SKM-1 (cell line): Measurements from ENCODE around the gene KREMEN1.

ENCODE experiments used
- DNase-seq: peaks from one replicate; lab custom pipeline; 2025; ENCODE audit not compliant: unreplicated experiment; lab: John Stamatoyannopoulos, UW

Gene KREMEN1

GRCh38 chr22:29204455-29205183 lies 131.8 kb downstream of the KREMEN1 start:
- no peak for DNase-seq

DNA sequence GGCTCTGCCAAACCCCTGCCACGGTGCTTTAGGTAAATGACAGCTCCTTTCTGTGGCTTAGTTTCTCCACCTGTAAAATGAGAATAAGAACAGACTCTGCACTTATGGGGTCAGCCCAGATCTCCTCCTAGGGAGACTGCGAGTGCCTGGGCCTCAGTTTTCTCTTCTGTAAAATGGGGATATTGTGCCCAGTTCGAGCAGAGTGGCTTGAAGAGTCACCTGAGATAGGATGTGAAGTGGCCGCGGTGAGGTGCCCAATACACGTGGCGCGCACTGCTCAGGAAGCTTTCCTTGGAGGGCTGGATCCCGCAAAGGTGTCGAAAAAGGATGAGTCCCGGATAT lies 132.4 kb downstream of the KREMEN1 start:
- DNase-seq = no peak

DNA sequence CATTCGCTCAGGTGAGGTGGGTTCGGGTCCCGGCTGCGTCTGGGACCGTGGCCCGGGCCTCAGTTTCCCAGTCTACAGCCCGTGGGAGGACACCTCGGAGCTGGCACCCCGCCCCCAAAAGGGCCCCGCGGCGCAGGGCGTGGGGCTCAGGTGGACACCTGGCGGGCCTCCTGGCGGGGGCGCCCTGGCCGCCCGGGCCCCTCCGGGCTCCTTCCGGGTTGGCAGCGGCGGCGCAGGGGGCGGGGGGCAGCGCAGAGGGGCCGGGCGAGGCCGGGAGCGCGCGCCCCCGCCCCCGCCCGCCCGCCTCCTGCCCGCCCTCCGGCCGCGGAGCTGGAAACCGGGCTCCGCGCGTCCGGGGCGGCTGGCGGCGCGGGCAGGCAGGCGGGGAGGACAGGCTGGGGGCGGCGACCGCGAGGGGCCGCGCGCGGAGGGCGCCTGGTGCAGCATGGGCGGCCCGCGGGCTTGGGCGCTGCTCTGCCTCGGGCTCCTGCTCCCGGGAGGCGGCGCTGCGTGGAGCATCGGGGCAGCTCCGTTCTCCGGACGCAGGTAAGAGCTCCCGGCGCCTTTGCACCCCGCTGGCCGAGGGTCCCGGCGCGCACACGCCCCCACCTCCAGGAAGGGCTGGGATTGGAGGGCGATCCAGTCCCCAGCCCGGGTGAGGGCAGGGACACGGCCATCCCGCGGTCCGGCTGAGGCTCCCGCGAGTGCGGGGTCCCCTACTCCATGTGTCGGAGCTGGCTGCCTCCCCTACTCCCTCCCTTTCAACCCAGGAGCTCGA lies 132.9 kb downstream of the KREMEN1 start, which contains the start of gene EMID1:
TSS of gene EMID1 (plus strand) at position 303 of the 778 bp plus-strand sequence. CDS start at position 446, 143 bp downstream.
- no peak for DNase-seq

DNA sequence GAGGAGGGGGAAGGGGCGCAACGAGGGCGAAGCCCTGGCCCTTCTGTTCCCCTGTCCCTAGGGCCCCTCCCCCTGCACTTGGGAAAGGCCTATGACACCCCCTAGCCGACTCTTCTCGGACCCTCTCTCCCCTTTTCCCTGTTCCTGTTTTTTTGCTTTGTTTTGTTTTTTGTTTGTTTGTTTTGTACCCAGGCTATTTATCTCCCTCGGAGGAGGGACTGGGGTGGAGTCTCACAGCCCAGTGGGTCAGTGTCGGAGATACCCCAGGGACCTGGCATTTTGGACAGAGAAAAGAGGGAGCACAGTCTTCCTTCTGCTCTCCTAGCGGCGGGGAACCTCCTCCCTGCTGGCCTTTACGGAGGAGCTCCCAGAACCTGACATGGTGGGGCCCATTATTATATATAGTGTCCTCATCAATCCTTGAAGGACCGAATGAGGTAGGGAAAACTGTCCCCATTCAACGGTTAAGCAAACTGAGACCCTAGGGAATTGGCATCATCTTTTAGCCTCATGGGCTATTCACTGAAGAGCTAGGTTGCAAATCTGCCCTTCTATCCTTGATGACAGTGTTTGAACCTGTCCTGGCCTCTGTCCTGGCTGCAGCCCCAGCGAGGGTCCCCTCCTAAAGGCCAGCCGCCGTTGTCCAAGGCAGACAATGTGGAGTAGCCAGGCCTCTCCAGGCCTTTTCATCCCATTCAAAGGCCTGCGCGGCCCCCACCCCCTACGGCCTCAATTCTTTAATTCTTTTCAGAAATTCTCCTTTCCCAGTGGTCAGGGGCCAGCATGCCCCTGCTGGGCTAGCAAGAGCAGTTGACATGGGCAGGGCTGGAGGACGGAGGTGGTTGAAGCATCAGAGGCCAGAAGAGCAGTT lies 133.8 kb downstream of the KREMEN1 start:
- no peak for DNase-seq

DNA sequence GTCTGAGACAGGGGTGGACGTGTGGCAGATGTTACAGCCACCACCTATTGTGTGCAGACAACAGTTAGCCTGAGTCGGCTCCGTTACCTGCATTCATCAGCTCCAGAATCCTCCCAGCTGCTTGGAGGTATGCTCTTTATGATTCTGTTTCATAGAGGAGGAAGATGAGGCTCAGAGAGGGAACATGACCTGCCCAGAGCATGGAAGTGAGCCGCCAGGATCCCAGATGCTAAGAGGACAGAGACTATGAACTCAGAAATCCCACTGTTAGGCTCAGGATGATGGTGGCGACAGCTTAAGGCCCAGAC lies 134.4 kb downstream of the KREMEN1 start:
- DNase-seq = no peak

GRCh38 chr22:29207562-29208501 lies 135.0 kb downstream of the KREMEN1 start:
- DNase-seq = no peak

- no peak for DNase-seq
Observed at GRCh38 chr22:29208502-29208862, 135.6 kb downstream of the KREMEN1 start.

GRCh38 chr22:29208879-29209623 lies 136.2 kb downstream of the KREMEN1 start:
- no peak for DNase-seq

GRCh38 chr22:29209624-29209929 lies 136.7 kb downstream of the KREMEN1 start:
- DNase-seq = no peak

GRCh38 chr22:29211066-29211465 lies 138.2 kb downstream of the KREMEN1 start:
- no peak for DNase-seq

- no peak for DNase-seq
Observed at GRCh38 chr22:29211466-29211865, 138.6 kb downstream of the KREMEN1 start.

- DNase-seq = no peak
Observed at GRCh38 chr22:29212743-29213142, 139.9 kb downstream of the KREMEN1 start.

- DNase-seq = no peak
Observed at GRCh38 chr22:29213493-29213892, 140.7 kb downstream of the KREMEN1 start.

DNA sequence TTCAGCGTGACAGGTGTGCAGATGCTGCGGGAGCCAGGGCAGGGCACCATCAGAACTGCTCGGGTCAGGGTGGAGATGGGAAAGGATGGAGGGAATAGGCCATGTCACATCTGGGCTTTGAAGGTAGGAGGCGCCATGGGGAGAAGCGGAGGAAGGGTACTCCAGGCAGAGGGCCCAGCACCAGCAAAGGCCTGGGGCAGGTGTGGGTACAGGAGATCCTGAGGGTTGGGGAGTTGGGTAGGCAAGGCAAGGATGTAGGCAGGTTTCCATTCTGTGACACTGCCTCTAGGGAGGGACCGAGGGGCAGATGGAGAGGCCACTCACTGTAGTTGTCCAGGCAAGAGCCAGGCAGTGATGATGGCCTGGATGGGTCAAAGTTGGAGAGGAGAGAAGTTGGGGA lies 141.4 kb downstream of the KREMEN1 start:
- DNase-seq = no peak

DNA sequence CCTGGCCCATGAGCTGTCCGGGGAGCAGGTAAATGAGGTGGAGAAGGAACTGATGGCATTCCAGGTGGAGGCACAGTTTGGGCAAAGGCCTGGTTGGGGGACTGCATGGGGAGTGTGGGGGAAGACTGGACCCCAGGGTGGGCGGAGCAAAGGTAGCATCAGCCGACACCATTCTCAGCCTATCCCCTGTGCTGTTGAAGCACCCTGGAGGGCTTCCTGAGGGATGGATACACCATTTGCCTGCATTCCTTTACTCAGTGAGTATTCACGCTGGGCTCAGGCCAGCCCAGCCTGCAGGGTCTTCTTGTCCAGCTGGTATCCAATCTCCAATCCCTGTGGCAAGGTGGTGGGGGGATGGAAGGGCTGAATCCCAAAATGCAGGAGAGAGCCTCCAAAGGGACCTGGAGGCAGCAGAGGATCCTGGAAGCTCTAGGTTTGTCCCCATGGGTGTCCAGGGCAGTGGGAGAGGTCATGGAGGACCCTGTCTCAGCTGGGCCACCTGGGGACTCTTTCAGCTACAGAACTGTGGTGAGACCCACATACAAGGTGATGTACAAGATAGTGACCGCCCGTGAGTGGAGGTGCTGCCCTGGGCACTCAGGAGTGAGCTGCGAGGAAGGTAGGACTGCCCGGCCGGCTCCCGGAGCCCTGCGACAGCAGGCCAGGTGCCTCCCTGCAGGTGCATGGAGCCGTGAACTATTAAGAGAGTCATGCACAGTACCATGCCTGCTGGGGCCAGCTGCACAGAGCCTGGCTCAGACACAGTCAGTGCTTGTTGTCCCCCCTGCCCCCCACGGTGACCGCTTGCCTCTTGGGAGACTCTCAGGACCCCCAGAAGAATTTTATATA lies 142.4 kb downstream of the KREMEN1 start:
- no peak for DNase-seq

DNA sequence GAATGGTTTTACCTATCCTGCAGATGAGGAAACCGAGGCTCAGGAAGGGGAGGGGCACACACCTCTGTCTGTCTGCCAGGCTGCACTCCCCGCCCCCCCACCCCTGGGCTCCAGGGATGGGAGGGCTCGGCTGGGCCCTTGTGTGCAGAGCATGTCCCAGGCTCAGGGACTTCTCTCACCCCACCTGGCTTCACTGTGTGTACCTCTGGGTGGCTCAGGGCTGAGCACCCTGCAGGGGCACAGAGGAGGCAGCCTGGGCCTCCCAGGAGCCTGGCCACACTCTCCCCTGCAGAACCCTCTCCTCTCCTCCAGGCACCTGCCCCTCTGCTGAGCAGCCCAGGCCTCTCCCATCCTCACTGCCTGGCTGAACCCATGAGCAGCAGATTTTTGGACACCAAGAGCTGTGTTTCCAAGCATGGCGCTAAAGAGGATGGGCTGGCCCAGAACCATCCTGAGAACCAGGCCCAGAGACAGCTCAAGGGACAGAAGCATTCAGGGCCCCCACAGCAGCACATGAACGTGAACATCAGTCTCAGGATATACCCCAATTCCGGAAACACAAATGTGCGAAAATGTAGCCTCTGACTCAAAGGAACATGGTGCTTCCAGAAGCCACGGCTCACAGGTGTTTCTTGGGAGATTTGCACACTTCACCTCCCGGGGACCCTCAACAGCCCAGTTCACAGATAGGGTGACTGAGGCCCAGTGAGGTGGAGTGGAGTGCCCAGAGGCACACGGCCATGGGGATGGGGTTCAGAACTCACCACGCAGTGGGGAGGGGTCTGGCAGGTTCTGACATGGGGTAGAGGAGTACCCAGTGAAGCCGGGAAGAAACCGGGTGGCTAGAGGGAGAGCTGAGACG lies 143.4 kb downstream of the KREMEN1 start:
- no peak for DNase-seq

DNA sequence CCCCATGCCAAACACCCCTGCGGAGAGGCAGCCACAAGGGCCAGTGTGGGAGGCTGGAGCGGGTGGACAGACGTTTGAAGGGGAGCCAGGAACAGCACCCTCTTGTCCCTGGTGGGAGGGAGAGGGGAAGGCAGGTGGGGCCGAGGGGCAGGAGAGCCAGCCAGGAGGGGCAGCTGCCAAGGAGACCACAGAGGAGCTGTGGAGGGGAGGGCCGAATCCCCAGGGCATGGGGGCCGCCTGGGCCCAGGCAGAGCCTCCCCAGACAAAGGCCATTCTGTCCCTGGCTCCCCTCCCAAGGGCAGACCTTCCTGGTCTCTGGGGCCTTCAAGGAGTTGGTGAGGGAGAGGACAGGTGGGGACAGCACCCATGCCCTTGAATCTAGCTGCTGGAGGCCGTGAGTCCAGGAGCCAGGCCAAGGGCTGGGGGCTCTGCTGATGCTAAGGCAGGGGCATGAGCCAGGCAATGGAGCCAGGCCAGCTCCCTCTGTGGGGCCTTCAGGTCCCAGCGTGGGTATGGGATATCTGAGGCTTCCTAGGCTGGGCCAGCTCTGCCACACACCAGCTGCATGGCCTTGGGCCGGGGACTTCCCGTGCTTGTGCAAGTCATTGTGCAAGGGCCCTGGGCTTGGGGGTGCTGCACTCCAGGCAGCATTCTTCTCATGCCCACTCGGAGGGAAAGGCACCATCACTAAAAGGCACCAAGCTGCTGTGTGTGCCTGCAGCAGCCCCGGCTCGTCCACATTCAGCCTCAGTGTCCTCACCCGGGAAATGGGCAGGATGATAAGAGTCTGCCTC lies 144.2 kb downstream of the KREMEN1 start:
- no peak for DNase-seq
